ENCODE results near the gene DNAJC21. TPM values are rescaled to one million over a fixed set of nuclear protein-coding genes. Genes with fewer than 3 reads are reported as not detected.
"Not testable (repeated sequence)": the region's sequence is repeated elsewhere in the genome, so short reads cannot be mapped to it uniquely, and the experiment has no call there.

Gene DNAJC21
- total RNA-seq, 1 donor from 2014 or later: 42.4 TPM

DNA sequence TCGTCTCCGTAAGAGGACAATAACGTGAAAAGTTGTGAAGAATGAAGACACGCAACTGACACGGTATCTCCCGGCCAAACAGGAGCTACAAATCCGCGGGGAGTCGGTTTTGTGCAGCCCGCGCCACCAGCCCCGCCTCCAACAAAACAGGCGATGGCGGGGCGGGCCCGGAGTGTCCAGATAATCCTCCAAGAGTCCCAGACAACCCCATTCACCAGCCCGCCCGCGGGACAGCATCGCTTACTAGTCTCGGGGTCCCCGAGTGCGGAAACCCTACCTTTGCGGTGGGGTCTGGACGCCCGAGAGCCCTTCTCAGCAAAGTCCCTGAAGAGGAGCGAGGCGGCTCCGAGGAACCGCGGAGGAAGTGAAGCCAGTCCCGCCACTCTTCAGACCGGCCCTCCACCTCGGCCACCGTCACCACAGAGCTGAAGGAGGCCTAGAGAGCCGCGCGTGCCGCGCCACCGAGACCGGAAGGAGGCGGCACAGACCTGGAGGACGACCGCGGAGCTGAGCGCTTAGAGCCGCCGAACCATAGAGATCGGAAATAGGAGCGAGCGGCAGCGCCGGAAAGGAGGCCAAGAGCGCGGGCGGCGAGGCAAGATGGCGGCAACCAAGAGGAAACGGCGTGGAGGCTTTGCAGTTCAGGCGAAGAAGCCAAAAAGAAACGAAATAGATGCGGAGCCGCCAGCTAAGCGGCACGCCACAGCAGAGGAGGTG, 14.1 kb upstream of the DNAJC21 start, which contains the start of the genes BRIX1 and RAD1:
TSS of gene BRIX1 (plus strand) at position 573 of the 717 bp plus-strand sequence. CDS start at position 601, 28 bp downstream.
TSS of gene RAD1 (minus strand) at position 366 of the 717 bp plus-strand sequence. CDS start 612 bp downstream, outside the sequence.
- DNase-seq (ENCODE audit: low read depth) (peak; percentile 92), FAIRE-seq (no peak)
- TF ChIP-seq, protein P1, sequence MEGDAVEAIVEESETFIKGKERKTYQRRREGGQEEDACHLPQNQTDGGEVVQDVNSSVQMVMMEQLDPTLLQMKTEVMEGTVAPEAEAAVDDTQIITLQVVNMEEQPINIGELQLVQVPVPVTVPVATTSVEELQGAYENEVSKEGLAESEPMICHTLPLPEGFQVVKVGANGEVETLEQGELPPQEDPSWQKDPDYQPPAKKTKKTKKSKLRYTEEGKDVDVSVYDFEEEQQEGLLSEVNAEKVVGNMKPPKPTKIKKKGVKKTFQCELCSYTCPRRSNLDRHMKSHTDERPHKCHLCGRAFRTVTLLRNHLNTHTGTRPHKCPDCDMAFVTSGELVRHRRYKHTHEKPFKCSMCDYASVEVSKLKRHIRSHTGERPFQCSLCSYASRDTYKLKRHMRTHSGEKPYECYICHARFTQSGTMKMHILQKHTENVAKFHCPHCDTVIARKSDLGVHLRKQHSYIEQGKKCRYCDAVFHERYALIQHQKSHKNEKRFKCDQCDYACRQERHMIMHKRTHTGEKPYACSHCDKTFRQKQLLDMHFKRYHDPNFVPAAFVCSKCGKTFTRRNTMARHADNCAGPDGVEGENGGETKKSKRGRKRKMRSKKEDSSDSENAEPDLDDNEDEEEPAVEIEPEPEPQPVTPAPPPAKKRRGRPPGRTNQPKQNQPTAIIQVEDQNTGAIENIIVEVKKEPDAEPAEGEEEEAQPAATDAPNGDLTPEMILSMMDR (IDR thresholded peaks at IDR 0.05; ENCODE audit: insufficient read depth, low read length, severe bottlenecking): no peak
- H3K27me3 ChIP-seq (ENCODE audit: control insufficient read depth, insufficient read depth, low read length): no peaks in the 10 kb centered on the region
- H3K4me3 ChIP-seq (ENCODE audit: low read depth, low read length): peak within 1 kb of the TSS; percentile 92
- peaks cover 2% of the 10 kb centered on the region for H3K36me3 ChIP-seq (ENCODE audit: control insufficient read depth, insufficient read depth, low read length)

DNA sequence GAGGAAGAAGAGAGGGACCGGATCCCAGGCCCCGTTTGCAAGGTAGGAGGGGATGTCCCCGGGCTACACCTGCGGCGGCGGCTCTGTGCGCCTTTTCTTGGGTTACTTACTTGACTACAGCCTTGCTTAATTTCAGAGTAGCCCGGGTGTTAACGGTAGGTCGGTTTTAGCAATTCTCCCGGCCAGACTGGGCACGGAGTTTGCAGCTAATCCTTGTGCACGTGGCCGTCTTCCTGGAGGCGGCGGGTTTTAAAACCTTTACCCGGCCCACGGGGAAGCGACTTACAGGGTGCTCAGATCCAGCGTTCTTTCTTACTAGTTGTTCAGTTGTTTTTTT, 13.5 kb upstream of the DNAJC21 start:
- DNase-seq (ENCODE audit: low read depth): peak; percentile 3
- TF ChIP-seq, protein P1 (IDR thresholded peaks at IDR 0.05; ENCODE audit: insufficient read depth, low read length, severe bottlenecking): no peak
- Histone ChIP-seq H3K36me3 (ENCODE audit: control insufficient read depth, insufficient read depth, low read length) (peaks cover 1% of the 10 kb centered on the region), H3K4me3 (ENCODE audit: low read depth, low read length) (peak overlapping the region; percentile 92), H3K27me3 (ENCODE audit: control insufficient read depth, insufficient read depth, low read length) (no peaks in the 10 kb centered on the region)
- FAIRE-seq: no peak

DNA sequence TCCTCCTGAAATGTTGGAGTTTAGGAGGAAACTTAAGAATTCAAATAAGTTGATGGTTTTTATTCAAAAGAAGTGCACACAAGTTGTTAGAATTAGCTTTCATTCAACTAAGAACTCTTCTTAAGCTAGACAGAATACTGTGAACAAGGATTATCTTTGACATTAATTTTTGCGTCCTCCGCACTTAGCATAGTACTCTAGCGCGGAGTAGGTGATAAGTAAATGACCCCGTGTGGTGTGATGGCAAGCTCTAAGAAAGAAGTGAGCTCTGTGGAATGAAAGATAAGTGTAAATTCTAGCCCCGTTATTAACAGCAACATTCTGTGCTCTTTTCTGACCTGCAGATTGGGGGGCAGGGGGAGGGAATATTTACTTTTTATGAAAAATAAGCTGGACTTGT, 12.8 kb upstream of the DNAJC21 start:
- DNase-seq (ENCODE audit: low read depth): peak; percentile 2
- TF ChIP-seq, protein P1 (IDR thresholded peaks at IDR 0.05; ENCODE audit: insufficient read depth, low read length, severe bottlenecking): no peak
- no peak for FAIRE-seq
- Histone ChIP-seq H3K36me3 (ENCODE audit: control insufficient read depth, insufficient read depth, low read length) (no peaks in the 10 kb centered on the region), H3K27me3 (ENCODE audit: control insufficient read depth, insufficient read depth, low read length) (no peaks in the 10 kb centered on the region), H3K4me3 (ENCODE audit: low read depth, low read length) (peak overlapping the region; percentile 92)

DNA sequence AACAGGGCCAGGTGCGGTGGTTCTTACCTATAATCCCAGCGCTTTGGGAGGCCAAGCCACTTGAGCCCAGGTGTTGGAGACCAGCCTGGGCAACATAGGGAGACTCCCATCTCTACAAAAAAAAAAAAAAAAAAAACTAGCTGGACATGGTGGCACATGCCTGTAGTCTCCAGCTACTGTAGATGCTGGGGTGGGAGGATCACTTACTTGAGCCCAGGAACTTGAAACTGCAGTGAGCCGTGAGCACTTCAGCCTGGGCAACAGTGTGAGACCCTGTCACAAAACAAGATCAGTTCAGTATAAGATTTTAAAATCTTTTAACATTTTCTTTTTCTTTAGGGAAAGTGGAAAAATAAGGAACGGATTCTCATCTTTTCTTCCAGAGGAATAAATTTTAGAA, 11.3 kb upstream of the DNAJC21 start:
- H3K36me3 ChIP-seq (ENCODE audit: control insufficient read depth, insufficient read depth, low read length): no peaks in the 10 kb centered on the region
- H3K27me3 ChIP-seq (ENCODE audit: control insufficient read depth, insufficient read depth, low read length): no peaks in the 10 kb centered on the region
- DNase-seq (ENCODE audit: low read depth): no peak
- FAIRE-seq: no peak
- TF ChIP-seq, protein P1 (IDR thresholded peaks at IDR 0.05; ENCODE audit: insufficient read depth, low read length, severe bottlenecking): no peak
- H3K4me3 ChIP-seq (ENCODE audit: low read depth, low read length): no peak overlapping the region

DNA sequence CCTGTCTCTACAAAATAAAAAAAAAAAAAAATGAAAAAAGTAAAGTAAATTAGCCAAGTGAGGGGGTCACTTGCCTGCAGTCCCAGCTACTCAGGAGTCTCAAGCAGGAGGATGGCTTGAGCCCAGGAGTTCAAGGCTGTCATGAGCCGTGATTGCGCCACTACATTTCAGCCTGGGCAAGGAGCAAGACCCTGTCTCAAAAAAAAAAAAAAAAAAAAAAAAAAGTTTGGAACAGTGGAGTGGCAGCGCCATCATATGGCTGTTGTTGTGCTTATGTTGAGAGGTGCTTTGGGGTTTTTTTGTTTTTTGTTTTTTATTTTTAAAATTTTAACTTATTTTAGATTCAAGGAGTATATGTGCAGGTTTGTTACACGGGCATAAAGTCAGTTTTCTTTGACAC, 10.3 kb upstream of the DNAJC21 start:
- Histone ChIP-seq H3K36me3 (ENCODE audit: control insufficient read depth, insufficient read depth, low read length) (no peaks in the 10 kb centered on the region), H3K27me3 (ENCODE audit: control insufficient read depth, insufficient read depth, low read length) (no peaks in the 10 kb centered on the region), H3K4me3 (ENCODE audit: low read depth, low read length) (no peak overlapping the region)
- TF ChIP-seq, protein P1 (IDR thresholded peaks at IDR 0.05; ENCODE audit: insufficient read depth, low read length, severe bottlenecking): no peak
- FAIRE-seq: no peak
- no peak for DNase-seq (ENCODE audit: low read depth)

DNA sequence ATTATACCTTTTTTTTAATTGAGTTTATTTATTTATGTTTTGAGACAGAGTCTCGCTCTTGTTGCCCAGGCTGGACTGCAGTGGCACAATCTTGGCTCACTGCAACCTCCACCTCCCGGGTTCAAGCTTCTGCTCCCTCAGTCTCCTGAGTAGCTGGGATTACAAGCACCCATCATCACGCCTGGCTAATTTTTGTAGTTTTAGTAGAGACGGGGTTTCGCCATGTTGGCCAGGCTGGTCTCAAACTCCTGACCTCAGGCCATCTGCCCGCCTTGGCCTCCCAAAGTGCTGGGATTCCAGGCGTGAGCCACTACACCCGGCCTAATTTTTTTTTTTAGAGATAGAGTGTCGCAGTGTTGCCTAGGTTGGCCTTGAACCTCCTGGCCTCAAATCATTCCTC, 6.1 kb upstream of the DNAJC21 start:
- H3K4me3 ChIP-seq (ENCODE audit: low read depth, low read length); FAIRE-seq; DNase-seq (ENCODE audit: low read depth); H3K27me3 ChIP-seq (ENCODE audit: control insufficient read depth, insufficient read depth, low read length); H3K36me3 ChIP-seq (ENCODE audit: control insufficient read depth, insufficient read depth, low read length): not testable (repeated sequence)

Data from bronchial epithelial cell (primary cell).